Measurements from ENCODE around the gene WT1. TPM values are rescaled to one million over a fixed set of nuclear protein-coding genes. Genes with fewer than 3 reads are reported as not detected.

The WT1 gene
- total and polyA plus RNA-seq, 10 of the 15 experiments (the other 5 are each of a cell fraction or from before 2014, with no cell fraction given), result 0.07 to 0.37 (median 0.08) TPM; not detected in 7

GRCh38 chr11:32343325-32344008, 91.9 kb downstream of the WT1 start (continued):
- no peak for TF ChIP-seq RCOR1 (conservative IDR thresholded peaks at IDR 0.05; ENCODE audit: low read depth, low read length)
- TF ChIP-seq CEBPZ (IDR thresholded peaks at IDR 0.05; ENCODE audit: low read depth, low read length), result no peak
- TF ChIP-seq SMARCA5 (IDR thresholded peaks at IDR 0.05), result no peak
- no peak for TF ChIP-seq TAF1 (IDR thresholded peaks at IDR 0.05; ENCODE audit: borderline replicate concordance, low read depth, low read length)
- no peak for TF ChIP-seq PBX3 (IDR thresholded peaks at IDR 0.05; ENCODE audit: insufficient replicate concordance, low read depth, low read length)
- no peak for TF ChIP-seq SMAD1 (IDR thresholded peaks at IDR 0.05; ENCODE audit: low read depth, partially characterized antibody)
- TF ChIP-seq BHLHE40 (IDR thresholded peaks at IDR 0.05; ENCODE audit: borderline replicate concordance in 1 of 2, low read depth in 2 of 2, low read length in 1 of 2), result no peak
- no peak for TF ChIP-seq ATF2 (IDR thresholded peaks at IDR 0.05; ENCODE audit: low read length)
- TF ChIP-seq CBX3 (IDR thresholded peaks at IDR 0.05; ENCODE audit: borderline replicate concordance, low read depth), result no peak
- TF ChIP-seq NFIC (IDR thresholded peaks at IDR 0.05; ENCODE audit: low read depth, low read length), result 0 out of 2 replicates have a peak, but pooled peaks have one; percentile 17
- TF ChIP-seq ZNF384 (IDR thresholded peaks at IDR 0.05; ENCODE audit: borderline replicate concordance, low read depth, low read length), result peak; percentile 29; the same call in 1 of the 2 replicates
- no peak for TF ChIP-seq HSF1 (IDR thresholded peaks at IDR 0.05; ENCODE audit: low read depth, low read length)
- no peak for TF ChIP-seq NRF1 (conservative IDR thresholded peaks at IDR 0.05; ENCODE audit: low read depth, low read length)
- TF ChIP-seq IKZF2 (IDR thresholded peaks at IDR 0.05), result peak in 1 of 2 experiments; percentile 29; a peak in 2 of 4 replicates
- no peak for TF ChIP-seq ZBED1 (IDR thresholded peaks at IDR 0.05; ENCODE audit: borderline replicate concordance)
- no peak for TF ChIP-seq ZNF207 (IDR thresholded peaks at IDR 0.05; ENCODE audit: borderline replicate concordance)
- TF ChIP-seq CBX5 (IDR thresholded peaks at IDR 0.05; ENCODE audit: low read depth), result no peak
- TF ChIP-seq ESRRA (IDR thresholded peaks at IDR 0.05; ENCODE audit: low read length), result no peak
- no peak for TF ChIP-seq ATF7 (IDR thresholded peaks at IDR 0.05; ENCODE audit: low read depth)
- no peak for TF ChIP-seq SP1 (IDR thresholded peaks at IDR 0.05; ENCODE audit: low read depth, low read length)
- TF ChIP-seq E2F4 (IDR thresholded peaks at IDR 0.05; ENCODE audit: low read depth, low read length), result no peak
- no peak for TF ChIP-seq TBL1XR1 (IDR thresholded peaks at IDR 0.05; ENCODE audit: low read depth, low read length)

All from GM12878 (cell line).